NCI-H82 treated with DMSO at 0.1 percent for 48 hours (cell line): ENCODE data around the gene GLMP.
A peak's percentile ranks its signal among the peaks of the same experiment; 100 is the strongest.
"Not testable (repeated sequence)": the region's sequence is repeated elsewhere in the genome, so short reads cannot be mapped to it uniquely, and the experiment has no call there.

Experiments
- DNase-seq: peaks from one replicate; lab custom pipeline; 2025; ENCODE audit not compliant: unreplicated experiment; lab: John Stamatoyannopoulos, UW

The GLMP gene

DNA sequence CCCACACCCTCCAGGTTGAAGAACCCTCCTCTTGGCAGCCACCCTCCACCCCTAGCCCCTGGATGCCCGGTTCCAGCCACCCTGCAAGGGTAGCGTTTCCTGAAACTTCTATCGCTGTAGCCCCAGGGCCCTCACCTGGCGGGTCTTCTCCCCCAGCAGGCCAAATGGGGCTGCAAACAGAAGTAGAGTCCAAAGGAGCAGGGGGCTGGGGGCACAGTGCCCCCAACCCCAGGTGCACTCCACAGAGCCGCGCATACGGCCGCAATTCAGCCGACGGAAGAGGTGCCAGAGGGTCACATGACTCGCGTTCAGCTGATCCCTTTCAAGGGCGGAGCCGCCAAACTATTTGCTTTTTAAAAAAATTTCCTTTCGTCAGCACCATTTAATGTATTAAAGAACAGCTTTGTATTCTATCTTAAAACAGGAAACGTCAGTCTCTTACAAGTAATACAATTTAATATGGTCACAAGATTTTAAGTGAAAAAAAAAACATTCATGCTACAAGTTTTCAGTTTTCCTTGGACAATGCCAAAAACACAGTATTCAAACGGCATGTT, at the start of gene GLMP:
Gene GLMP (minus strand): TSS at position 289 of the 557 bp plus-strand sequence. CDS start 34 bp downstream, at position 255.
- DNase-seq, result no peak

GRCh38 chr1:156344409-156344808, 48.9 kb upstream of the GLMP start:
- peak; percentile 98 for DNase-seq

- DNase-seq, result no peak
These were observed 46.9 kb upstream of the GLMP start for GRCh38 chr1:156342166-156342955.

DNA sequence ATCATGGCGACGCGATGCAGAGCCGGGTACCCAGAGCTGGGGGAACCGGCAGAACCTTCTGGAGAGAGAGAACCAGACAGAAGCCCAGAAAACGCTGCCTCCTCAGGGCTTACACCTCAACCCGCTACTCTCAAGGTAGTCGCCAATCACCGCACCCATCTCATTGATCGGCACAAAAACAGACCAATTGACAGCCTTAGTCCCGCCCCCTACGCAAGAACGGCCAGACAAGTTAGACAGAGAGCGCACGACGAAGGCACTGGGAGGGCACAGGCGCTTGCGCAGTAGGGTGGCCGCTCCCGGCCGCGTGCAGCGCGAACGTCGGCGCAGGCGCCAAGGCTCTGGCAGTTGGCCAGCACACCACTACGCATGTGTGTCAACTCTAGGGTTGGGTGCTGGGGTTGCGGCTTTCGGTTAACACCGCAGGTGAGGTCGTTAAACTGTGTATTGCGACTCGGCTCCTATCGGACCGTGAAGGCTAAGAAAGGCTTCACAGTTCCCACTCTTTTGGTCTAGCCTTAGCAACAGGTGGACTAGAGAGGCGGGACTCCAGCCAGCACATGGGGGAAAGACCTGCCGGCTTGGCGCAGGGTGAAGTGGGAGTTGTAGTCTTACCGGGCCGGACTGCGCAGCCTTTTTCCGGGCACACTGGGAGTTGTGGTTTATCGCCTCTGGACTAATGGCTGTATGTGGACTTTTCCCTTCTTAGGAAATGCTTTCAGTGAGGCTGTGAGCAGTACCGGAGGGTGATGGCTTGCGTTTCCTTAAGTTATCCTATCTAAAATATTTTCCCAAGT, 42.9 kb upstream of the GLMP start, which contains the start of the genes CCT3 and TSACC:
Gene CCT3 (minus strand): TSS at position 113 of the 797 bp plus-strand sequence. CDS start 108 bp downstream, at position 5.
Gene TSACC (plus strand): TSS at position 347 of the 797 bp plus-strand sequence. CDS start 1,232 bp downstream, outside the sequence.
- DNase-seq, result peak; percentile 100

DNA sequence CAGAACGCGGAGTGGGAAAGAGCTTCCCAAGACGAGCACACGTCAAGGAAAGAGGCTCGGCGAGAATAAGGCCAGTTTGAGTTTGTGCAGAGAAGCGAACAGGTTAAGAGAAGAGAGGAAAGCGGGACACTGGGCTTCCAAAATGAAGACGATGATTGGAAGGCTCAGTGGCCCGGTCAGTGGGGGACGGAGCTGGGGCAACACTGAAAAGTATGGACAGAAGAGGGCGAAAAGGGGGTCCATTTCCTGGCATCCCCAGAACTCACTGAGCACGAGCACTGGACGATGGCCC, 42.4 kb upstream of the GLMP start:
- no peak for DNase-seq

GRCh38 chr1:156337052-156337887, 41.8 kb upstream of the GLMP start:
- DNase-seq, result no peak

DNA sequence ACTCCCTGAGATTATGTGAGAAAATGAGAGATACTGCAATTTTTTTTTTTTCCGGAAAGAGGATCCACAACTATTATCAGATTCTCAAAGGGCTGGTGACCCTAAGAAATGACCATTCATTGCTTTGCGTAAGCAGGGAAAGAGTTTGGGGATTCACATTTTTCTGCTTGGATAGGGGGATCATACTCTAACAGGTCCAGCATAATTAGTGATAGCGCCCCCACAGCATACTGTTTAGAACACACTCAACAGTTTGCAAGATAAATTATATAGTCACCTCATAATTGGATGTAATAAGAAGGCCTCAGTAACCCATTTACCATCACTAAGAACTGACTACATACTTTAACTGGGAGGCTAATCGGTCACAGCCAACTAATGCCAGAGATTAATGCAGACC, 40.8 kb upstream of the GLMP start:
- peak; percentile 96 for DNase-seq

GRCh38 chr1:156323179-156323578, 27.7 kb upstream of the GLMP start:
- DNase-seq, result not testable (repeated sequence)

- no peak for DNase-seq
These were observed 25.1 kb upstream of the GLMP start for GRCh38 chr1:156320560-156320959.

GRCh38 chr1:156319664-156320063, 24.2 kb upstream of the GLMP start:
- DNase-seq, result no peak

- DNase-seq, result no peak
These were observed 21.4 kb upstream of the GLMP start for GRCh38 chr1:156316909-156317308.

GRCh38 chr1:156310962-156311361, 15.5 kb upstream of the GLMP start:
- no peak for DNase-seq

- no peak for DNase-seq
These were observed 12.6 kb upstream of the GLMP start for GRCh38 chr1:156308078-156308477.

DNA sequence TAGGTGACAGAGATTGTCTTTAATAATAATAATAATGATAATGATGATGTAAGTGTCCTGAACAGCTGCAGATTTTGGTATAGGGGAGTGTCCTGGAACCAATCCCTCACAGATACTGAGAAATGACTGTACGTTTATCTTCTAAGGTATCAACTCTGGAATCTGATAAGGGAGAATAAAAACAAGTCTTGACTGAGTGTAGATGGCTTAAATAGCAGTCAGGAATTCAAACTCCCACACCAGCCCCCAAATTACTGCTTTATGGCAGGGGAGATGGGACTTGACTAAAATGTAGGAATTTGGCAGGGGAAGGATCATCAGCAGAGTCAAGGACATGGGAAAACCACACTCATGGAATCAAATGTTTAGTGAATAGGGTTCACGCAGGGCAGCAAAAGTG, 9.7 kb upstream of the GLMP start:
- no peak for DNase-seq

- DNase-seq, result no peak
These were observed 7.8 kb upstream of the GLMP start for GRCh38 chr1:156303241-156303640.

- DNase-seq, result no peak
These were observed 3.4 kb upstream of the GLMP start, which contains the start of gene VHLL for GRCh38 chr1:156298852-156299357. Gene VHLL, minus strand, starts transcription at chr1:156299307. Its CDS starts 118 bp downstream, at chr1:156299189.

- no peak for DNase-seq
These were observed 1.6 kb downstream of the GLMP start for GRCh38 chr1:156293895-156294294.

- DNase-seq, result no peak
These were observed 2.4 kb downstream of the GLMP start for GRCh38 chr1:156293098-156293434.

- no peak for DNase-seq
These were observed 4.0 kb downstream of the GLMP start for GRCh38 chr1:156291226-156292061.

DNA sequence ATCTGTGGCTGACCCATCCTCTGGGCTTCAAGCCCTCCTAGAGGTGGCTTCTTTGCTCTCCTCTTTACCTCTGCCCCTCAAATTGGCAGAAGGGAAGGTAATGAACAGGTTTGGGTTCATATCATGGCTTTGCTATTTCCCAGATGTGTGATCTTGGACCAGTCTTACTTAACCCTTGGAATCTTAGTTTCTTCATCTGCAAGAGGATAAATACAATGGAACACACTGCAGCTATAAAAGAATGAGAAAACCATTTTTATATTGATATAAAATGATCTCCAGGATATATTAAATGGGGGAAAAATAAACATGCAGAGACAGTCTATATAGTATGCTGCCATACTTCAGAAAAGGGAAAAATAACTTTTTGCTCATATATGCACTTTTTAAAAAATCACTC, 5.6 kb downstream of the GLMP start:
- no peak for DNase-seq
